ENCODE data around the gene PCDH10. TPM values are rescaled to one million over a fixed set of nuclear protein-coding genes. Genes with fewer than 3 reads are reported as not detected.

PCDH10 gene
- total RNA-seq, 1 donor from 2014 or later = under 0.01 TPM

GRCh38 chr4:133149932-133150471 lies 908 bp downstream of the PCDH10 start:
- DNase-seq = peak; percentile 1

GRCh38 chr4:133150486-133151340 lies 1.6 kb downstream of the PCDH10 start:
- peak; percentile 12 for DNase-seq

- DNase-seq = peak; percentile 5
Observed at GRCh38 chr4:133151341-133151690, 2.2 kb downstream of the PCDH10 start.

- peak; percentile 27 for DNase-seq
Observed at GRCh38 chr4:133151691-133152329, 2.7 kb downstream of the PCDH10 start.

- peak; percentile 5 for DNase-seq
Observed at GRCh38 chr4:133152330-133152821, 3.3 kb downstream of the PCDH10 start.

- peak; percentile 4 for DNase-seq
Observed at GRCh38 chr4:133152831-133153481, 3.9 kb downstream of the PCDH10 start.

GRCh38 chr4:133154725-133155124 lies 5.6 kb downstream of the PCDH10 start:
- DNase-seq = peak; percentile 61

- no peak for DNase-seq
Observed at GRCh38 chr4:133156096-133156495, 7.0 kb downstream of the PCDH10 start.

- DNase-seq = no peak
Observed at GRCh38 chr4:133156556-133156955, 7.5 kb downstream of the PCDH10 start.

- DNase-seq = peak; percentile 48
Observed at GRCh38 chr4:133157460-133158160, 8.5 kb downstream of the PCDH10 start.

- DNase-seq = no peak
Observed at GRCh38 chr4:133160853-133161252, 11.8 kb downstream of the PCDH10 start.

- DNase-seq = no peak
Observed at GRCh38 chr4:133161570-133162295, 12.6 kb downstream of the PCDH10 start.

GRCh38 chr4:133162941-133163340 lies 13.8 kb downstream of the PCDH10 start:
- no peak for DNase-seq

GRCh38 chr4:133178956-133179355 lies 29.9 kb downstream of the PCDH10 start:
- DNase-seq = no peak

- no peak for DNase-seq
Observed at GRCh38 chr4:133186210-133186609, 37.1 kb downstream of the PCDH10 start.

GRCh38 chr4:133186845-133187244 lies 37.8 kb downstream of the PCDH10 start:
- no peak for DNase-seq

- no peak for DNase-seq
Observed at GRCh38 chr4:133188433-133189146, 39.5 kb downstream of the PCDH10 start.

- no peak for DNase-seq
Observed at GRCh38 chr4:133189147-133189517, 40.0 kb downstream of the PCDH10 start.

- DNase-seq = no peak
Observed at GRCh38 chr4:133190098-133190497, 41.0 kb downstream of the PCDH10 start.

GRCh38 chr4:133208694-133209285 lies 59.7 kb downstream of the PCDH10 start:
- DNase-seq = no peak

- no peak for DNase-seq
Observed at GRCh38 chr4:133233922-133234321, 84.8 kb downstream of the PCDH10 start.

Measured in dermis blood vessel endothelial cell (primary cell).